GM19193 (cell line): Measurements from ENCODE around the gene TSPAN9.

Experiments used
- POLR2A ChIP-seq: IDR thresholded peaks from 4 replicates; pipeline ENCODE4 v1.6.1; 2011; ENCODE audit not compliant: insufficient read depth, insufficient read length; ENCODE audit errors: extremely low read depth

The TSPAN9 gene

GRCh38 chr12:3278681-3279414, 201.7 kb downstream of the TSPAN9 start:
- TF ChIP-seq POLR2A, result no peak

DNA sequence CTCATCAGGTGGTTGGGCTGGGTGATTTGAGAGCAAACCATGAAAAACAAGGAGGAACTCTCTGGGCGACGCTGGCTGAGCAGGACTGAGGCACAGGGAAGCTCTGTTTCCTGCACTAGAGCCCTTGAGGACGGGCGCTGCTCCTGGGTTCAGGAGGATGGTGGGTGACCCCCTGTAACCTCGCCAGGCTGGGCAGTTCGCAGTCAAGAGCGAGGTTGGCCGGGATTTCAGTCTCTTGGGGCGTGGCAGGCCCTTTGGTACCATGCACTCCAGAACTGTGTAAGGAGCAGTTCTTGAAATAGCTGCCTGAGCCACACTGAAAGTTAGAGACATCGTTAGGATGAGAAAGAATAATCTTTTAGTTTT, 202.2 kb downstream of the TSPAN9 start:
- TF ChIP-seq POLR2A, result no peak

DNA sequence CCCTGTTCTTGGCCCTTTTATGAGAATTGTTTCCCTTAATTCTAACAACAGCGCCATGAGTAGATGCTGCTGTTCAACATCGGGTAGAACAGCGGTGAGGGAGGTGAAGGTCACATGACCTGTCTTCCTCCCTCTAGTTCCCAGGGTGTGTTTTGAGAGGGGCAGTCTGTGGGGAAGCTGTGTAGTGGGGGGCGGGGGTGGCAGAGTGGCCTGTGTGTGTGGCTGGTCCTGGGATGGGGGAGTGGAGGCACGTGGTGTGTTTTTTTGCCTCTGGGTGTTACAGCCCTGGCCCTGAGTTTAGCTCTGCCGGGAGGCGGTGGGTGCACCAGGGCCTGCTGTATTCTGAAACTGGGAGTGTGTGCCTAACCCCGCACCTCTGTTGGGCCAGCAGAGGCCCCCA, 202.7 kb downstream of the TSPAN9 start:
- no peak for TF ChIP-seq POLR2A

- TF ChIP-seq POLR2A, result no peak
Observed at GRCh38 chr12:3280967-3281366, 203.8 kb downstream of the TSPAN9 start.

- TF ChIP-seq POLR2A, result no peak
Observed at GRCh38 chr12:3281588-3282383, 204.6 kb downstream of the TSPAN9 start.

DNA sequence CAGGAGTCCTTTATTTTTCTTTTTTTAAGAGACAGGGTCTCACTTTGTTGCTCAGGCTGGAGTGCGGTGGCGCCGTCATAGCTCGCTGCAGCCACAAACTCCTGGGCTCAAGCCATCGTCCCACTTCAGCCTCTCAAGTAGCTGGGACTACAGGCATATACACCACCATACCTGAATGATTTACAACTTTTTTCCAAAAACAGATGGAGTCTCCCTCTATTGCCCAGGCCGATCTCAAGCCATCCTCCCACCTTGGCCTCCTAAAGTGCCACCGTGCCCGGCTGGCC, 205.1 kb downstream of the TSPAN9 start:
- no peak for TF ChIP-seq POLR2A

DNA sequence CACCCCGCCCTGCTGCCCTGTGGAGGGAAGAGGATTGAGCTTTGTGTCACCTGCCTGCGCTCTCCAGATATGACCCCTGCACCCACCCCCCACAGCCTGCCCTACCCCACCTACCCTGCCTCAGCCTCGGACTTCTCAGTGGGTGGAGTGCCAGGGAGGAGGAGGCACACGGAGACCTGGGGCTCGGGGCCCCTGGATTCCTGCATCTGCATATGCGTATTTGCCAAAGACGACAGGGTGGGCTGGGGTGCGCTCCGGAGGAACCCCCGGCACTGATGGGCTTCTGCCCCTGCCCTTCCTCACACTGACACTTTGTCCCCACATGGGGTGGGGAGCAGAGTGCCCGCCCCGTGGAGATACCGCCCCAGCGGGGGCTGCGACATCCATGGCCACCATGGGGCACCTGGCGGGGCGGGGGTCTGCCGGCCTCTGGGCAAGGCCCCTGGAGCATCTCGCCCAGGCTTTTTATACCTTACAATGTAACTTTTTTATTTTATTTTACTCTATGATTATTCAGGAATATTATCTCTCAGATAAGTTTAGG, 206.0 kb downstream of the TSPAN9 start:
- no peak for TF ChIP-seq POLR2A

- no peak for TF ChIP-seq POLR2A
Observed at GRCh38 chr12:3284405-3284804, 207.2 kb downstream of the TSPAN9 start.

DNA sequence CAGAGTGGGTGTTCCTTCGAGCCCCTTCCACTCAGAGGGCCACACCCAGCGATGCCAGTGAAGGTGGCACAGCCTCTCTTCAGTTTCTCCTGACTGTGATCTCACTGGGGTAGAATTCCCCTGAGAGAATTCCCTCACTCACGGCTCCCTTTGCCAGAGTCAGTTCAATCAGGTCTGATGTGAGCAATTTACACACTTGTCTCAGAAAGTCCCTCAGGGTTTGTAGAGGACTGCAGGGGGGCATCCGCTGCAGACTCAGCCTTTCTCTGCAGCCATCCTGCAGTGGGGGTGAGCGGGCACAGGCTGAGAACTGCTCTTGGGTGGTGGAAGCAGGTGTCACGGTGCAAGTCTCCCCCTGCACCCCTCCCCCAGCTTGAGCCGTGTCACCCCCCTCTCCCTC, 208.4 kb downstream of the TSPAN9 start:
- TF ChIP-seq POLR2A, result no peak

DNA sequence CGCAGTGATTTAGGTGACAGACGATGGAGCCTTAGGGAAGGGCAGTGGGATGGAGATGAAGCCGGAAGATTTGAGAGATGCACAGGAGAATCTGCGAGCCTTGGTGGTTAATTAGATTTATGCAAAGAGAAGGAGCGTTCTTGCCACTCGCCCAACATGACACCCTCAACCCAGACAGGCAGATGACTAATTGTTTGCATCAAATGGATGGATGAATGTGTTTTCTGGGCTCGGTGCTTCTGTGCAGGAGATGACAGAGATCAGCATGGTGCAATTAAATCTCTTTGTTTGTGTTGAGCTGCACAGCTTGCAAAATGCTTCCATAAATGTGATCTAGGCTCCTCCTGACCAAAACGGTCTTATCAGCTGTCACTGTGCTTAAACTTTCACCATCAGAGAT, 211.5 kb downstream of the TSPAN9 start:
- no peak for TF ChIP-seq POLR2A

GRCh38 chr12:3289702-3290101, 212.5 kb downstream of the TSPAN9 start:
- TF ChIP-seq POLR2A, result no peak

DNA sequence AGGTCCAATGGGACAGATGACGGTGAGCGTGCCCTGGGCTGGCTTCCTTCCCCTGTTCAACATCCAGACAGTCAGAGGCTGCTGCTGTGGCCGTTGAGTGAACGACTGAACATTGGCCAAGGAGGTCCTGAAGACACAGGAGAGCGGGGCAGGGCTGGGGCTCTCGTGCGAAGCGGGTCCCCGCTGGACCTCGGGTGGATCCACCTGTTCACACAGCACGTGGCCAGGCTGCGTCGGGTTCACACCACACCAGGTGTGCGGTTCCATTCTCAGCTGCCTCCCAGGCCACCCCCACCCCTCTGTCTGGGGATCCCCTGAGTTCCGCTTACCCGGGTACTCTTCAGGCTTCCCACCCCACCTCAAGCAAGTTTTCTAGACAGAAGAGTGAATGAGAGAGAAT, 214.8 kb downstream of the TSPAN9 start:
- no peak for TF ChIP-seq POLR2A

- no peak for TF ChIP-seq POLR2A
Observed at GRCh38 chr12:3292677-3293412, 215.7 kb downstream of the TSPAN9 start.

DNA sequence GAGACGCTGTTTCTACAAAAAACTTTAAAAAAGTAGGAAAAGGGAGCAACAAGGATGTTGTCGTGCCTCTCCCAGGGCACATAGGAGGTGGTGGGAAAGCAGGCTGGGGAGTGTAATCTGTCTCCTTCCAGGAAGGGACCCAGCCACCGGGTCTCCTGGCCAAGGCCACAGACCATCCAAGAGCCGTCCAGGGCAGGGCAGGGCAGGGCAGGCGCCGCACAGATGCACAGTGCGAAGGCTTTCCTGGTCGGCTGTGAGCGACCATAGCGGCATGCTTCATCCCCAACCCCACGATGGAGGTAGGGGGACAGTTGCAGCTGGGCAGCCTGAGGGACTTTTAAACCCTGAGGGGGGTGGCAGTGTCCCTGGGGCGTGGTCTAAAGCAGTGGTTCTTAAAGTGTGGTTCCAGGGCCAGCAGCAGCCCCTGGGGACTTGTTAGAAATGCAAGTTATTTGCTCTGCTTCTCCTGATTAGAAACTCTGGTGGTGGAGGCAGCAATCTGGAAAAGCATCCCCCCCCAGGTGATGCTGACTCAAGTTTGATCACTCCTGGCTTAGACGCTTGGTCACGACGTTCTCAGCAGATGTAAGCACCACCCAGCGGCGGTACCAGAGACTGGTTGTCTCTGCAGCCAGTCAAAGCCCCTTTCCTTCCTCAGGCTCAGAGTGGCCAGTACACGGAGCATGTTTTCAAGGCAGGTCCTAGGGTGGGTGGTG, 216.4 kb downstream of the TSPAN9 start:
- TF ChIP-seq POLR2A, result no peak

DNA sequence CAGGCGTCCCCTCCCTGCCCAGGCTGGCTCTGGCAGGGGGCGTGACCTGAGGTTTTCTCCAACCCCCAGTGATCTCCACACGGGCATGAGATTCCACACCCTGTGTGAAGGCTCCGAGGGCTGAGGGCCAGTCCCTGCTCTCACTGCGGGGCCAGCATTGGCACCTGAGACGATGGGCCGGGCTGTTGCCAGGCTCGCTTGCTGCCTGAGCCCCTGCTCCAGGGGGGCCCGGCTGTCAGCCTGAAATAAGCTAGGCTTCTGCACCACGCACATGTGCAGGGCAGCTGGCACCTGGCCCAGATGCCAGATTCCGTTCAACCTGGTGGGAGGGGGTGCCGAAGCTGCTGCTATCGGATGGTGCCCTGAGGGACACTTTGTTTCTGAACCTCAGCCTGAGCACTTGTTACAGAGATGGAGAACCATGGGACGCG, 217.3 kb downstream of the TSPAN9 start:
- TF ChIP-seq POLR2A, result no peak
